IPS-NIHi7 (cell line): Measurements from ENCODE around the gene MYL11.

Experiments used
- DNase-seq: peaks from one replicate; pipeline ENCODE4 v3.0.0; 2012; ENCODE audit warnings: mixed read lengths; ENCODE audit errors: extremely low spot score

MYL11 gene

DNA sequence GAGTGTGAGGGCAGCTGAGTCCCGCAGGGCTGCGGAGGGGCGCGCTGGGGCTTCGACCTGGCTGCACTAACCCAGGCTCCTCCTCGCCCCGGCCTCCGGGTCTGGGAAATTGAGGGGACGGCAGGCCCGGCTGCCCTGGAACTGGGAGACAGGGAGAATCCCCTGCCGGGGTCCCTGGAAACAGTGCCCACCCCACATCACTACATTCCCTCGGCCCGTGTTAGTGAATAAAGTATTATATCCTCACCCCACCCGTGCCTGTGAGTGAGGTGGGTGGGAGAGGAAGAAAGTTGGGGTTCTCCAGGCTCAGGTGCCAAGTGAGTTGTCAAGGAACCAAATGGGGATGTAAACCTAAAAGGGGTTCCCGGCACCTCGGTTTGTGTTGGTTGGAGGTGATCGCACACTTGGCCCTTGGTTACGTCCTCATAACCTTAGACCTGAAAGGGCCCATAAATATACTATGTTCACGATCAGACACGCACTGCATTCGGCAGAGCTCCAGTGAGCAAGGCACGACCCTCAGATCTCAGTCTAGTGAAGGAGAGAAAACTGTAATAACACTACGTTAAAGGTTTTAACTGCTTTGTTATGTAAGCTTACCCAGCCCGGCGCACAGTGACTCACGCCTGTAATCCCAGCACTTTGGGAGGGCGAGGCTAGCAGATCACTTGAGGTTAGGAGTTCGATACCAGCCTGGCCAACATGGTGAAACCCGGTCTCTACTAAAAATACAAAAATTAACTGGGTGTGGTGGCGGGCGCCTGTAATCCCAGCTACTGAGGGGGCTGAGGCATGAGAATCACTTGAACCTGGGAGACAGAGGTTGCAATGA is 44.0 kb downstream of the MYL11 start:
- DNase-seq: no peak

DNA sequence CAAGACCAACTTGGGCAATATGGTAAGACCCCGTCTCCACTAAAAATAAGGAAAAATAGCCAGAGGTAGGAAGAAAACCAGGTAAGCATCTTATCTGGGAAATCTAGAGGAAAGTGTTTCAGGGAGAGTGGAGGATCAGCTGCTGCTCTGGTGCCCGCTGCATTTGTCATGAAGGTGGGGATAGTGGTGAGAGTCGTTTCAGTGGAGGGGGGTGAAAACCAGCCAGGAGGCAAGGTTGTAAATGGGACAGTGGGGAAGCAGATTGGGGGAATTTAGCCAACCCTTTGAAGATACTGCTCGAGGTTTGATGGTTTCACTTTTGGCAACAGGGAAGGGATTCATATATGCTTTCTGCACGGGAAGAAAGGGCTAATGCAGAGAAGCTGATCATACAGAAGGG is 46.4 kb downstream of the MYL11 start:
- no peak for DNase-seq
